DND-41 (cell line): ENCODE measurements around the gene PANX1.
A peak's percentile ranks its signal among the peaks of the same experiment; 100 is the strongest.

ENCODE experiments used
- CTCF ChIP-seq: IDR thresholded peaks from 2 replicates; pipeline ENCODE4 v1.5.1; 2012; ENCODE audit warnings: borderline replicate concordance, low read length, moderate library complexity, mild to moderate bottlenecking; ENCODE audit not compliant: poor library complexity, severe bottlenecking; ENCODE audit errors: extremely low read depth
- EZH2 ChIP-seq: IDR thresholded peaks from 3 replicates; pipeline ENCODE4 v1.6.1; 2012; ENCODE audit warnings: borderline replicate concordance, low read depth, mild to moderate bottlenecking, moderate library complexity, low read length, inconsistent platforms; ENCODE audit not compliant: severe bottlenecking

DNA sequence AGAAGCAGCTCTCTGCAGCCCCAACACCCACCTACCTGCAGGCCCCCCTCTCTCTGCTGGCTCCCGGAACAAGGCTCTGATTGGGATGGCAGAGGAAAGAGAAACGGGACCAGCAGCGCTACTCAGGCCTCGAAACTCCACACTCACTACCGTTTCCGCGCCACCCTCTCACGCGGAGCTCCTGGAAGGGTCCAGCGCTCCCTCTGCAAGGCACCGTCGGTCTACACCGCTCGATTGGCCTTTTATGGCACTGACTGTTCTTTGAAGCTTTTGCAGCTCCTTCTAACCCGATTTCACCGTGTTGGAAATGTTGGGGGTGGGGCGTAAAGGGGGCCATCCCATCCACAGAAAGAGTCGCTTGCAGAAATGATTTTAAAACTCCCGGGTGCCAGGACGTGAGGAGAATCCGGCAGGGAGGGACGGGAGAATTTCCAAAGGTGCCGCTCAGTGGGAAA is 323 bp upstream of the PANX1 start:
- TF ChIP-seq CTCF (peak; percentile 2), EZH2 (no peak)
